ENCODE results near the gene PKD2L1.

PKD2L1 gene

GRCh38 chr10:100346765-100347567 is 16.9 kb upstream of the PKD2L1 start, which contains the start of gene SCD:
TSS of gene SCD (plus strand) at chr10:100347233. CDS start at chr10:100347505, 272 bp downstream.
- no peak for TF ChIP-seq CTCF (conservative IDR thresholded peaks at IDR 0.05; ENCODE audit: low read length)
- H3K4me3 ChIP-seq (ENCODE audit: low read length): peak within 1 kb of the TSS; percentile 77
- DNase-seq (ENCODE audit: low read depth): peak; percentile 82

- DNase-seq (ENCODE audit: low read depth): peak; percentile 71
- TF ChIP-seq CTCF (conservative IDR thresholded peaks at IDR 0.05; ENCODE audit: low read length): no peak
Observed at GRCh38 chr10:100346351-100346764, 16.3 kb upstream of the PKD2L1 start.

GRCh38 chr10:100345570-100346330 is 15.7 kb upstream of the PKD2L1 start:
- DNase-seq (ENCODE audit: low read depth): peak; percentile 52
- TF ChIP-seq CTCF (conservative IDR thresholded peaks at IDR 0.05; ENCODE audit: low read length): no peak
- peak overlapping the region; percentile 77 for H3K4me3 ChIP-seq (ENCODE audit: low read length)

More at GRCh38 chr10:100346351-100346764, 16.3 kb upstream of the PKD2L1 start:
- H3K4me3 ChIP-seq (ENCODE audit: low read length): peak overlapping the region; percentile 77

DNA sequence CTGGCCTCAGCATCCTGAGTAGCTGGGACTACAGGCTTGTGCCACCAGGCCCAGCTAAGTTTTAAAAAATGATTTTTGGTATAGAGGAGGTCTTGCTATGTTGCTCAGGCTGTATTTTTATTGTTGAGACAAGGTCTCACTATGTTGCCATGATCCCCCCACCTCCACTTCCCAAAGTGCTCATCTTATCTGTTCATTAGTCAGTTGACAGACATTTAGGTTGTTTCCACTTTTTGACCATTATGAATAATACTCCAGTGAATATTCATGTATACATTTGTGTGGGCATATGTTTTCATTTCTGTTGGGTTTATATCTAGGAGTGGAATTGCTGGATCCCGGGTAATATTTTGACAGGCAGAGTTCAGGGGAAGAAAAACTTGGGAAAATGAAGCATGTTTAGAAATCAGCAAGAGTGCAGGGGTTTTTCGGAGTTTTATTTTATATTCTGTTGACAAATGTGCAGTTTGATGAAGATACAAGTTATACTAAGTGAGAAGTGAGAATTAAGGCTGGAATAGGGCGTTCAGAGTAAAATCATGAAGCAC is 14.3 kb upstream of the PKD2L1 start:
- H3K4me3 ChIP-seq (ENCODE audit: low read length): no peak overlapping the region
- DNase-seq (ENCODE audit: low read depth): no peak
- no peak for TF ChIP-seq CTCF (conservative IDR thresholded peaks at IDR 0.05; ENCODE audit: low read length)

GRCh38 chr10:100342627-100342972 is 12.6 kb upstream of the PKD2L1 start:
- no peak for DNase-seq (ENCODE audit: low read depth)
- TF ChIP-seq CTCF (conservative IDR thresholded peaks at IDR 0.05; ENCODE audit: low read length): no peak
- H3K4me3 ChIP-seq (ENCODE audit: low read length): no peak overlapping the region

DNA sequence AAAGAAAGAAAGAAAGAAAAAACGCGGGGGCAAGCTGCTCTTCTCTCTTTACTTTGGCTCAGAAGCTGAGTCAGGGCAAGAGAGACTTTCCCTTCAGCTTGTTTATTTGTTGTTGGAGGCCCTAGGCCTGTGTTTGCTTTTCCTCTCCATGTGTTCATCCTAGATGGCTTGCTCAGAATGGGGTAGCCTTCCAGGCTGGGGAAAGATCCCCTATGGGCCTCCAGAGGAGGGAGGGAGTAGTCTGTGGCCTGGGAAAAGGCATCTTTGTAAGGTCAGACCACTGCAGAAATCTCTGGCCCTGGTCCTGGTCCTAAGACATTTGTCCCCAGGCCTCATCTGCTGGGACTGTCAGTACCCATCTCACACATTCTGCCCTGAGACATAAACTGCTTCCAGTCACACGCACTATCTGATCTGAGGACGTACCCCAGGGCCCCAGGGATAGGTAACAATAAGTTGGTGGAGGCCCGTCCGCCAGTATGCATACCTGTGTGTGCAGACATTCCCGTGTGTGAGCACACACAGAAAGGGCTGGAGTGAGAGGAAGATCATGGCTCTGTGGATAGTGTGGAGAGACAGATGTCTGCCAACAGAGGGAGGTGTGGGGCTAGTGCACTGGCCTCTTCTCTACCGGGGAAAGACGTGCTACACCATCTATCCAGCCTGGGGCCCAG is 12.1 kb upstream of the PKD2L1 start:
- H3K4me3 ChIP-seq (ENCODE audit: low read length): no peak overlapping the region
- peak; percentile 57 for DNase-seq (ENCODE audit: low read depth)
- TF ChIP-seq CTCF (conservative IDR thresholded peaks at IDR 0.05; ENCODE audit: low read length): peak; percentile 78
